Activated CD8-positive, alpha-beta memory T cell treated with anti-CD3 and anti-CD28 coated beads, Interleukin-2, amount 10 ng/mL, durations not matched to agents 7 days and 5 days (primary cell): ENCODE results near the gene AHCYL1. TPM values are rescaled to one million over a fixed set of nuclear protein-coding genes. Genes with fewer than 3 reads are reported as not detected.

Experiments used
- ATAC-seq: fragments of 150-1000 bp; cut with Tn5 transposase; one replicate; pipeline ENCODE4 v1.10.0; 2021; ENCODE audit warnings: moderate library complexity
- CTCF ChIA-PET: fragments of 350-600 bp; sonication (Branson Sonifier 250); formaldehyde crosslinking; loops from one replicate; lab custom pipeline; 2021; ENCODE audit warnings: antibody characterized with exemption; lab: Charles Lee
- DNase-seq: peaks from one replicate; pipeline ENCODE4 v3.0.0-alpha.2; 2020
- H3K27ac Mint-ChIP-seq: one replicate; pipeline ENCODE4 v1.8.0; 2021; ENCODE audit warnings: mild to moderate bottlenecking, mixed read lengths
- H3K27me3 Mint-ChIP-seq: one replicate; pipeline ENCODE4 v1.8.0; 2021; ENCODE audit warnings: mixed read lengths
- H3K36me3 Mint-ChIP-seq: one replicate; pipeline ENCODE4 v1.8.0; 2021; ENCODE audit warnings: mild to moderate bottlenecking, mixed read lengths
- H3K4me1 Mint-ChIP-seq: one replicate; pipeline ENCODE4 v1.8.0; 2021; ENCODE audit warnings: mixed read lengths
- H3K4me3 Mint-ChIP-seq: one replicate; pipeline ENCODE4 v1.8.0; 2021; ENCODE audit warnings: mild to moderate bottlenecking, moderate library complexity, mixed read lengths
- H3K9me3 Mint-ChIP-seq: one replicate; pipeline ENCODE4 v1.8.0; 2022; ENCODE audit warnings: low read depth, mixed read lengths
- total RNA-seq, 2 experiments: library from RNA; stranded (reverse); gene quantifications; one replicate each; pipeline ENCODE4 v1.2.3, GENCODE V29; 2021

AHCYL1 gene
- total RNA-seq, 2 experiments from 2014 or later: 67.6 to 70.0 TPM

DNA sequence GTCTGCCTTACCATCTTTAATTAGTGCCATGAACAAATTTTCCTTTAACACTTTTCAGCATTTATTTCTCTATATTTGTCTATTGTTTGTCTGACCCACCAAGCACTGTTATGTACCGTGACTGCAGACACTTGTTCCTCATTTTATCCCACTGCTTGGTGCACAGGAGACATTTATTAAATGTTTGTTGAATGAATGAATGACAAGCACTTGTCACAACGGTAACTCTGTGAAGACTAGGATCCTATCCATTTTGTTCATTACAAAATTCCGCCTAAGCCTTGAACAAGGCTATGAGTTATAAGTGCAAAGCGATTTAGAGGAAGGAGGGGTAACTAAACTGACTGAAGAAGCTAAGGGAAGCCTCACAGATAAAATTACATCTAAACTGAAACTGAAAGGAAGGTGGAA, 49.5 kb downstream of the AHCYL1 start:
- DNase-seq (no peak), ATAC-seq (no peak)
- Mint-ChIP-seq H3K36me3 (peaks cover 6% of the 10 kb centered on the region), H3K27me3 (no peaks in the 10 kb centered on the region), H3K27ac (peak overlapping the region; percentile 95), H3K4me3 (peak overlapping the region; percentile 79), H3K9me3 (no peaks in the 10 kb centered on the region), H3K4me1 (peaks cover 56% of the 10 kb centered on the region)
- CTCF ChIA-PET: interaction anchor here (0.6 to 6.9 kb wide), 19 partner anchors 11 to 550 kb away, joined by 3 to 46 read pairs (median 4); partner anchors contain the start of gene AHCYL1

DNA sequence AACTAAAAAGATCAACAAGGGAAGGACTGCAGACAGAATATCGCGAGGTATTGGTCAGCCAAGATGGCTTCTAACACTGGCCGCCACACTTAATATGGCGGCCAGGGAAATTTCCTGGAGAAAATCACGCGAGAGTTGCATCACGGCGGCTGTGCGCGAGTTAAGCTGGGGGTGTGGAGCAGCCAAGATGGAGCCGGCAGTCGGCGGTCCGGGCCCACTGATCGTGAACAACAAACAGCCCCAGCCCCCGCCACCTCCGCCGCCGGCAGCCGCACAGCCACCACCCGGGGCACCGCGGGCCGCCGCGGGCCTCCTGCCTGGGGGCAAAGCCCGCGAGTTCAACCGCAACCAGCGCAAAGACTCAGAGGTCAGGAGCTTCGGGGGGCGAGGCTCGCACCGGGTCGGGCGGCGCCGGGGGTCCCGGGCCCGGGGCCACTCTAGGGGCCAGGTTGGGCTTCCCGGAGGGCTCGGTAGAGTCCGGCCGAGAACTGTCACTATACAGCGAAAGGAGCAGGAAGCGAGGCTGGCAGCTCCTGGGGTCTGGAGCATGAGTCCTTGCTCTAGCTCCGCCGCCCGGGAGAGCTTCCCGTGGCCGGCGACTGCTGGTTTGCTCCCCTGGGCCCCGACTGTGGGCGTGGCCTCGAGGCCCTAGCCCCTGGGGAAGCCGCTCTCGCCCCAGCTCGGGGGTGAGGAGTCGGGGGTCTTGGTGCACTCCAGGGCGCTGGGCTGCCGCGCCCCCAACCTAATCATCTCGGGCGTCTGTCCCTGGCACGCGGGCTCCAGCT, 50.1 kb downstream of the AHCYL1 start, which contains the start of gene STRIP1:
Gene STRIP1, plus strand, starts transcription at position 174 of the 785 bp plus-strand sequence. Its CDS starts 14 bp downstream, at position 188.
- DNase-seq (peak; percentile 96), ATAC-seq (peak; percentile 88)
- peak within 1 kb of the TSS; percentile 79 for H3K4me3 Mint-ChIP-seq
- CTCF ChIA-PET: interaction anchor here (0.6 to 6.9 kb wide), 21 partner anchors 9 to 550 kb away, joined by 3 to 46 read pairs (median 3); partner anchors contain the start of gene AHCYL1
- H3K36me3 Mint-ChIP-seq: peaks cover 6% of the 10 kb centered on the region
- H3K9me3 Mint-ChIP-seq: no peaks in the 10 kb centered on the region
- H3K4me1 Mint-ChIP-seq: peaks cover 54% of the 10 kb centered on the region
- H3K27ac Mint-ChIP-seq: peak within 1 kb of the TSS; percentile 95
- H3K27me3 Mint-ChIP-seq: no peaks in the 10 kb centered on the region

DNA sequence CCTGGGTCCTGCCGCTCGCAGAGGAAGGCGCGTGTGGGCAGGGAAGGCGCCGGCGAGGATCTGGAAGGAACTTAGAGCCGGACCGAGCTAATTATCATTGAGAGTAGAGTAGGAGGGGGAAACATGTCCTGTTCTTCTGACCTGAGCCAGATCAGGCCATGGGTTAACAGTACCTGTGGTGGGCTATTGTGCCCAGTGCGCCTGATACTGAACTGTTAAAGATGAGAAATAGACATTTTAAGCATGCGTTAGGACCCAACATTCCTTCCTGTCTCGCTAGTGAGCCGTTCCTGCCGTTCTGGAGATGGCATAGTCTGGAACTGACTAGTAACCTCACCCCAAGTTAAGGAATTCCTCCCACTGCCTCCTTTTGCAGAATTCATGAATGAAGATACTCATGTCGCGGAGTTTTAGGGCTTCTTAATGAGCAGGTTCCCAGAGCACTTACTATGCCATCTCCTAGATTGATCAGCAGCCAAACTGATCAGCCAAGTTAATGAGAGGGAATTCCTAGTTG, 50.7 kb downstream of the AHCYL1 start:
- DNase-seq (no peak), ATAC-seq (no peak)
- H3K36me3 Mint-ChIP-seq: peaks cover 9% of the 10 kb centered on the region
- no peaks in the 10 kb centered on the region for H3K9me3 Mint-ChIP-seq
- H3K27ac Mint-ChIP-seq: peak overlapping the region; percentile 70
- H3K4me3 Mint-ChIP-seq: peak overlapping the region; percentile 79
- CTCF ChIA-PET: interaction anchor here (0.9 to 6.9 kb wide), 14 partner anchors 9 to 425 kb away, joined by 3 to 46 read pairs (median 4); partner anchors contain the start of gene AHCYL1
- peaks cover 53% of the 10 kb centered on the region for H3K4me1 Mint-ChIP-seq
- H3K27me3 Mint-ChIP-seq: no peaks in the 10 kb centered on the region

DNA sequence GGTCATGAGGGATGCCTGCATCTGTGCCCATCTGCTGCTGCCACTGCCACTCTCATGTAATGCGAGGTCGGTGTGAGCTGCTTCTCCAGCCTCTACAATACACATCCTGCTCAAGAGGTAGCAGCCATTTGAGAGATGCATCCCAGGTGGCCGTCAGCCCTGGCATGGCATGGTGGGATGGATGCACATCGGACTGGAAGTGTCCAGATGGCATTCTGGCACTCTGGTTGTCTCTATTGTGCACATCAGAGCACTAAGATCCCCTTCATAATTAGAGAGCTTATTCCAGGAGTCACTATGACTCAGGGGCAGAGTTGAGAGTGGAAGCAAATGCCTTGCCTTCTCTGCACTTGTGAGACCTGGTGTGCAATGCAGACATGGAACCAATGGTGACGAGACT, 53.7 kb downstream of the AHCYL1 start:
- DNase-seq (no peak), ATAC-seq (no peak)
- no peak overlapping the region for H3K27ac Mint-ChIP-seq
- H3K4me3 Mint-ChIP-seq: no peak overlapping the region
- no peaks in the 10 kb centered on the region for H3K9me3 Mint-ChIP-seq
- H3K27me3 Mint-ChIP-seq: no peaks in the 10 kb centered on the region
- H3K4me1 Mint-ChIP-seq: peaks cover 29% of the 10 kb centered on the region
- H3K36me3 Mint-ChIP-seq: peaks cover 20% of the 10 kb centered on the region
- CTCF ChIA-PET: interaction anchor here (0.9 to 2.3 kb wide), 4 partner anchors 8 to 27 kb away, joined by 3 to 10 read pairs (median 6); no protein-coding TSS in a partner anchor

DNA sequence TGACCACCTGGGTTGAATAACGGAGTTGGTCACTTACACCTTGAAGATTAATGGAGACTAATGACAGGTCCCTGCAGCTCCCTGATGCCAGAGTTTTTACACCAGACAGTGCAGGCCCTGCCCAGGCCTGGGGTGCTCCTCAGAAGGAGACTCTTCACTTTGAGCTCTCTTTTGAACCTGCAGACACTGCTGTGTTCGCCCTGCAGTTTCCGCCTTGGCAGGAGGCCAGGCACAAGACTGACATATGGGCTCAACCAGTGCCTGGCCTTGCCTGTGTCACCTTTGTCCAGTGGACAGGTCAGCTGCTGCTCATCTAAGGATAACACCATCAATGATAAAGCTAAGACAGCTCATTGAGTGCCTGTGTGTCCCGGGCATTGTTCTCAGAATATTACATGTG, 55.1 kb downstream of the AHCYL1 start:
- H3K4me3 Mint-ChIP-seq: no peak overlapping the region
- peaks cover 27% of the 10 kb centered on the region for H3K36me3 Mint-ChIP-seq
- H3K27me3 Mint-ChIP-seq: no peaks in the 10 kb centered on the region
- no peaks in the 10 kb centered on the region for H3K9me3 Mint-ChIP-seq
- no peak overlapping the region for H3K27ac Mint-ChIP-seq
- no peak for DNase-seq
- CTCF ChIA-PET: interaction anchor here (0.8 to 2.5 kb wide), 5 partner anchors 10 to 400 kb away, joined by 3 to 10 read pairs (median 3); partner anchors contain the start of gene AHCYL1
- no peak for ATAC-seq
- H3K4me1 Mint-ChIP-seq: peaks cover 18% of the 10 kb centered on the region

DNA sequence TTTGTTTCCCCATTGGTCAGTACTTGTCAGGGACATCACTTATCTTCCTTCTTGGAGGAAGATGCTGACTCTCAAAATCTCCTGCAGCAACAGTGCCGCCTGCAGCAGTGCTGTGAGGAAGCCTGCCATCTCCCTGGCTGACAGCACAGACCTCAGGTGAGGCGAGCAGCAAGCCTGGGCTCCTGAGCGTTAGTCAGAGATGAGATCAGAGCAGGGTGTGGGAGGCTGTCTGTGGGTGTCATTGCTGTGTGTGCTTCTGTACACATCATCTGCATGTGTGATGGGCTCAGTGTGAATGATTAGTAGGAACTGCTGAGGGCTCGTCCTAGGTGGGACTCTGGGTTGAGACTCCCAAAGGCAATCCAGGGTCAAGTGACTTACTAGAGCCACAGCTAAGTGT, 56.0 kb downstream of the AHCYL1 start:
- H3K27me3 Mint-ChIP-seq: no peaks in the 10 kb centered on the region
- H3K4me3 Mint-ChIP-seq: no peak overlapping the region
- H3K4me1 Mint-ChIP-seq: peaks cover 14% of the 10 kb centered on the region
- no peak for ATAC-seq
- peaks cover 34% of the 10 kb centered on the region for H3K36me3 Mint-ChIP-seq
- no peaks in the 10 kb centered on the region for H3K9me3 Mint-ChIP-seq
- CTCF ChIA-PET: interaction anchor here (0.8 to 2.5 kb wide), 4 partner anchors 10 to 200 kb away, joined by 3 to 7 read pairs (median 4); no protein-coding TSS in a partner anchor
- DNase-seq: no peak
- no peak overlapping the region for H3K27ac Mint-ChIP-seq

DNA sequence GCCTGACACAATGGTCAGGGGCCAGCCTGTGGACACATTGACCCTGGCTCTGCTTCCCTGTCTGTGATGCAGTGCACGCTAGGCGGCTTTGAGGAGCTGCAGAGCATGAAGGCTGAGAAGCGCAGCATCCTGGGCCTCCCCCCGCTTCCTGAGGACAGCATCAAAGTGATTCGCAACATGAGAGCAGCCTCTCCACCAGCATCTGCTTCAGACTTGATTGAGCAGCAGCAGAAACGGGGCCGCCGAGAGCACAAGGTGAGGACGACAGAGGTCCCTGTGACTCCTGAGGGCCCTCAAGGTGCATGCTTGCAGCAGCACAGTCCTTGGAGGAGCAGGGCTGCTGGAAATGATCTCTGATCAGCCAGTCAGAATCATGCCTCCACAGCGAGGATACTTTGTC, 58.5 kb downstream of the AHCYL1 start:
- H3K27ac Mint-ChIP-seq: no peak overlapping the region
- no peaks in the 10 kb centered on the region for H3K27me3 Mint-ChIP-seq
- H3K9me3 Mint-ChIP-seq: no peaks in the 10 kb centered on the region
- H3K4me3 Mint-ChIP-seq: no peak overlapping the region
- DNase-seq: no peak
- peaks cover 48% of the 10 kb centered on the region for H3K36me3 Mint-ChIP-seq
- no peak for ATAC-seq
- CTCF ChIA-PET: interaction anchor here (2.2 to 3.7 kb wide), 2 partner anchors 9 to 17 kb away, joined by 9 to 16 read pairs; no protein-coding TSS in a partner anchor
- no peaks in the 10 kb centered on the region for H3K4me1 Mint-ChIP-seq

DNA sequence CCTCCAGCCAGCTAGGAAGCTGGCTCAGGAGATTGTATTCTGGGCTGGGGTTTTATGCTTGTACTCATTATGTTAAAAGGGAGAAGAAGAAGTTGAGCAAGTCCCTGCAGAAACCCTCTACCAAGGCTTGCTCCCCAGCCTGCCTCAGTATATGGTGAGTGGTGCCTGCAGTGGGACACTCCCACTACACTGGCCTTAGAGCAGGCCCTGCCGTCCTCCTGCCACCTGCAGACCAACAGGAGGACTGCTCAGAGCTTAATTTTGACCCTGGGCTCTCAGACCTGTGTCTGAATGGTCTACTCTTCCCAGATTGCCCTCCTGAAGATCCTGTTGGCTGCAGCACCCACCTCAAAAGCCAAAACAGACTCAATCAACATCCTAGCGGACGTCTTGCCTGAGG, 62.9 kb downstream of the AHCYL1 start:
- Mint-ChIP-seq H3K4me3 (no peak overlapping the region), H3K36me3 (peaks cover 39% of the 10 kb centered on the region), H3K4me1 (no peaks in the 10 kb centered on the region), H3K9me3 (no peaks in the 10 kb centered on the region), H3K27me3 (no peaks in the 10 kb centered on the region), H3K27ac (no peak overlapping the region)
- ATAC-seq: no peak
- CTCF ChIA-PET: interaction anchor here (0.8 to 1.6 kb wide), 3 partner anchors 12 to 13 kb away, joined by 3 to 6 read pairs (median 4); partner anchors contain the start of gene STRIP1
- no peak for DNase-seq

DNA sequence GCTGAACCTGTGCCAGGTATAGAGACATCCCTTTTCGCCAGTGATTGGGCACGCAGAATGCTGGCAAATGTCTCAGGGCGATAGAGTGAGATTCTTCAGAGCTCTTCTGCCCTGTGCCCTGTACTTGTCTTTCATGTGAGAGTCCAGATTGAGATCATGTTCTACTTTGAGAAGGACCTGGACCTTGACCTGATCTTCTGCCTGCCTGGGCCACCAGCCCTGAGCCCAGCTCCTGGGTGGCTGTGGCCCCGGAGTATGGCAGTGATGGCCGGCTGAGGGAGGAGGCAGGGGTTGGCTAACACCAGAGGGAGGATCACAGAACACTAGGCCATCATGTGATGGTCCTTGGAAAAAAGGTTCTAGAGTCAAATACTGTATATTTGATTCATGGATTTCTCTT, 63.7 kb downstream of the AHCYL1 start:
- ATAC-seq (no peak), DNase-seq (no peak)
- H3K9me3 Mint-ChIP-seq: no peaks in the 10 kb centered on the region
- no peak overlapping the region for H3K4me3 Mint-ChIP-seq
- CTCF ChIA-PET: interaction anchor here (1.2 to 1.6 kb wide), 2 partner anchors 12 to 14 kb away, joined by 4 to 6 read pairs; partner anchors contain the start of gene STRIP1
- no peaks in the 10 kb centered on the region for H3K4me1 Mint-ChIP-seq
- H3K27ac Mint-ChIP-seq: peak overlapping the region; percentile 11
- H3K27me3 Mint-ChIP-seq: no peaks in the 10 kb centered on the region
- peaks cover 43% of the 10 kb centered on the region for H3K36me3 Mint-ChIP-seq

DNA sequence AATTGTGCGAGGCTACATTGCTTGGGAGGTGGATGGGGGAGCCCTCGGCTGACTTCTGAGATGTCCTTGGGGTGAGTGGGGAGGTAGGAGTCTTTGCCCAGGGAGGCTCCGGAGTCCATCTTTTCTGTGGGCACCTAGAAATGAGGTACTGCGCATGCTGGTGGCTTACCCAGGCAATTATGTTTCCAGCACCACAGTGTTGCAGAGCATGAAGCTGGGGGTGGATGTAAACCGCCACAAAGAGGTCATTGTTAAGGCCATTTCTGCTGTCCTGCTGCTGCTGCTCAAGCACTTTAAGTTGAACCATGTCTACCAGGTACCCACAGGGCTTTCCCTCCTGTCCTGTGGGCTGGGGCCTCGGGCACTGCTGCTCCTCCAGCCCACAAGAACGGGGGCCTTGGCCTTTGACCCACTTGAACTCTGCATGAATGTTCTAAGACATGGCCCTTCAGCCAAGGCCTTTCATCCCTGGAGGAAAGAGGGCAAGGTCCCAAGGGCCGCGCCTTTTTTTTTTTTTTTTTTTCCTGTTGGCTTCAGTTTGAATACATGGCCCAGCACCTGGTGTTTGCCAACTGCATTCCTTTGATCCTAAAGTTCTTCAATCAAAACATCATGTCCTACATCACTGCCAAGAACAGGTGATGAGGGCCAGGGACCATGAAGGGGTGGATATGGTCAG, 64.5 kb downstream of the AHCYL1 start:
- no peaks in the 10 kb centered on the region for H3K9me3 Mint-ChIP-seq
- DNase-seq: no peak
- peaks cover 46% of the 10 kb centered on the region for H3K36me3 Mint-ChIP-seq
- H3K27me3 Mint-ChIP-seq: no peaks in the 10 kb centered on the region
- H3K27ac Mint-ChIP-seq: no peak overlapping the region
- no peak for ATAC-seq
- H3K4me1 Mint-ChIP-seq: no peaks in the 10 kb centered on the region
- CTCF ChIA-PET: interaction anchor here (1.0 to 2.4 kb wide), 4 partner anchors 9 to 68 kb away, joined by 3 to 7 read pairs (median 5); partner anchors contain the start of gene STRIP1
- H3K4me3 Mint-ChIP-seq: no peak overlapping the region

DNA sequence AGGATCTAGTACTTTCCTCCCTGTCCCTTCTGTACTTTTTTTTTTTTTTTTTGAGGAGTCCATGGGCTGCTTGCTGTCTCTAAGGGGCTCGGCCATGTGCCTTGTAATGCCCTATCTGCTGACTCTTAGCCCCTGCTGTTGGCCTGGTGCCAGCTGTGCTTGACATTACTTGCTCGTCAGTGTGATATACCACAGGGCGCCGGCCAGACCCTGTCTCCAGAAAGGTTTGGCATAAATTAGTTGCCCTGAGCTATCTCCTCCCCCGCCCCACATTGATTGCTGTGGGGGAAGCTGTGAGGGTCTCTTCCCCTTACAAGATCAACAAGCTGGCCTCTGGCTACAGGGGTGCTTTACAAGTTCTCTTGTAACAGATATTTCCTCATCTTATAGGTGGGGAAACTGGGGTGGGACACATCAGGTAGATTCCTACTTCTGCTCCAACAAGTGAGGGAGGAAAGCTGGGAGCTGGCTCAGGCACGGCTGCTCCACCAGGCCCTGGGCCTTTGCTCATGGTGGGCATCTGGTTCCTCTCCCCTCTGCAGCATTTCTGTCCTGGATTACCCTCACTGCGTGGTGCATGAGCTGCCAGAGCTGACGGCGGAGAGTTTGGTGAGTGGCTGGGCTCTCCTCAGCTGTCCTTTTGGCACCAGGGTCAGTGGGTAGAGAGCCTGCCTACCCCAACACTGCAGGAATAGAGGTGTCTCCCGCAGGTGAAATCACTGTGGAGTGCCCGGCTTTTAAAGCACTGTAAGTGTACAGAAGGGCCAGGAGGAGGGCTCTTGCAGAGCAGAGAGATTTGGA, 65.4 kb downstream of the AHCYL1 start:
- CTCF ChIA-PET: interaction anchor here (0.9 to 6.1 kb wide), 8 partner anchors 10 to 67 kb away, joined by 3 to 29 read pairs (median 3); partner anchors contain the start of gene STRIP1
- peaks cover 44% of the 10 kb centered on the region for H3K36me3 Mint-ChIP-seq
- no peaks in the 10 kb centered on the region for H3K4me1 Mint-ChIP-seq
- no peaks in the 10 kb centered on the region for H3K27me3 Mint-ChIP-seq
- no peaks in the 10 kb centered on the region for H3K9me3 Mint-ChIP-seq
- ATAC-seq: no peak
- DNase-seq: no peak
- H3K27ac Mint-ChIP-seq: no peak overlapping the region
- no peak overlapping the region for H3K4me3 Mint-ChIP-seq

DNA sequence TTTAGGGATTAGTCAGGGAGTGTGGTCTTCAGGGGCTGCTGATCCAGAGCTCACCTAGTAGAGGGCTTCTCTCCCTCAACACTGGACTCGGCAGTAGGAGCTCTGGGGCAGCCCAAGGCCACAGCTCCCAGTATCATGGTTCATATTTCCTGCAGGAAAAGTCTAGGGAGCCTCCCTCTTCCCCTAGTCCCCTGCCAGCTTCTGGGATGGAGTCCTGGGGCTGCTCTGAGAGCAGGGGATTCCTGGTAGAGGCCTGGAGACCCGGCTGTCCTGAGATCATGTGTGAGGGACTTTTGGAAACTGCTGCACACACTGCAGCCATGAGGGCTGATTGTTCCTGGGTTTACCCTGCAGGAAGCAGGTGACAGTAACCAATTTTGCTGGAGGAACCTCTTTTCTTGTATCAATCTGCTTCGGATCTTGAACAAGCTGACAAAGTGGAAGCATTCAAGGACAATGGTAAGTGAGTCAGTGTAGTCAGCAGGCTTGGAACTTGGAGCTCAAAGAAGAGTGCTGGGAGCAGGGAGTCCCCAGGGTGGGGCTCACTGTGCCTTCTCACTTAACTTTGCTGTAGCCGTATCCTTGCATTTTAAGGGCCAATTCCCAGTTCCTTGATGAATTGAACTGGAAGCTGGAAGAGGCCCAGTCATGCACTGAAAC, 66.2 kb downstream of the AHCYL1 start:
- ATAC-seq (no peak), DNase-seq (no peak)
- Mint-ChIP-seq H3K36me3 (peaks cover 41% of the 10 kb centered on the region), H3K27me3 (no peaks in the 10 kb centered on the region), H3K9me3 (no peaks in the 10 kb centered on the region), H3K4me1 (no peaks in the 10 kb centered on the region), H3K27ac (no peak overlapping the region), H3K4me3 (no peak overlapping the region)
- CTCF ChIA-PET: interaction anchor here (1.1 to 6.1 kb wide), 8 partner anchors 9 to 56 kb away, joined by 3 to 29 read pairs (median 7); partner anchors contain the start of gene STRIP1
